Hepatocyte (in vitro differentiated cells): ENCODE measurements around the gene DIPK1A.

Source experiments
- CTCF ChIP-seq: fragments of 200-600 bp; sonication (generic); IDR thresholded peaks from 2 replicates; pipeline ENCODE4 v1.5.1; 2016; ENCODE audit warnings: antibody characterized with exemption, mild to moderate bottlenecking; ENCODE audit not compliant: poor library complexity
- EZH2 ChIP-seq: fragments of 200-600 bp; sonication (generic); IDR thresholded peaks from 2 replicates; pipeline ENCODE4 v1.6.1; 2016; ENCODE audit warnings: antibody characterized with exemption, mild to moderate bottlenecking, borderline replicate concordance

GRCh38 chr1:92952714-92953113, 8.5 kb downstream of the DIPK1A start:
- no peak for TF ChIP-seq CTCF
- no peak for TF ChIP-seq EZH2
